HepG2 (cell line): ENCODE measurements around the gene GDAP1L1. TPM values are rescaled to one million over a fixed set of nuclear protein-coding genes. Genes with fewer than 3 reads are reported as not detected.
A peak's percentile ranks its signal among the peaks of the same experiment; 100 is the strongest.

Experiments used
- MZF1 ChIP-seq: sonication (generic); formaldehyde crosslinking; IDR thresholded peaks from 2 replicates; pipeline ENCODE4 v1.8.1; 2023; ENCODE audit warnings: mild to moderate bottlenecking, missing genetic modification reagents, borderline replicate concordance
- NFIB ChIP-seq: sonication (generic); formaldehyde crosslinking; IDR thresholded peaks from 2 replicates; pipeline ENCODE4 v1.9.0; 2021; ENCODE audit warnings: missing genetic modification reagents, mild to moderate bottlenecking, borderline replicate concordance
- SMAD3 ChIP-seq: sonication (generic); formaldehyde crosslinking; IDR thresholded peaks from 2 replicates; pipeline ENCODE4 v1.4.0; 2020; ENCODE audit warnings: missing genetic modification reagents
- SYNCRIP ChIP-seq: fragments of 200-400 bp; formaldehyde crosslinking; IDR thresholded peaks from 2 replicates; pipeline ENCODE4 v1.6.1; 2018; ENCODE audit warnings: mild to moderate bottlenecking, low read depth, low read length; ENCODE audit not compliant: insufficient read depth
- TRIM24 ChIP-seq: sonication (generic); formaldehyde crosslinking; IDR thresholded peaks from 2 replicates; pipeline ENCODE4 v1.8.0; 2022; ENCODE audit warnings: mild to moderate bottlenecking, missing genetic modification reagents
- ZNF101 ChIP-seq: sonication (generic); formaldehyde crosslinking; IDR thresholded peaks from 2 replicates; pipeline ENCODE4 v1.4.0; 2020; ENCODE audit warnings: mild to moderate bottlenecking, low read depth, missing genetic modification reagents, borderline replicate concordance
- ZNF335 ChIP-seq: sonication (generic); formaldehyde crosslinking; IDR thresholded peaks from 2 replicates; pipeline ENCODE4 v1.4.0; 2020; ENCODE audit warnings: missing genetic modification reagents
- ZNF558 ChIP-seq: sonication (generic); formaldehyde crosslinking; IDR thresholded peaks from 2 replicates; pipeline ENCODE4 v1.9.0; 2022; ENCODE audit warnings: mild to moderate bottlenecking, missing genetic modification reagents, borderline replicate concordance
- ZNF772 ChIP-seq: sonication (generic); formaldehyde crosslinking; IDR thresholded peaks from 2 replicates; pipeline ENCODE4 v1.5.0; 2020; ENCODE audit warnings: mild to moderate bottlenecking, missing genetic modification reagents
- ZNF773 ChIP-seq: sonication (generic); formaldehyde crosslinking; IDR thresholded peaks from 2 replicates; pipeline ENCODE4 v1.4.0; 2020; ENCODE audit warnings: missing genetic modification reagents, borderline replicate concordance
- polyA plus RNA-seq, 8 experiments: library from polyadenylated mRNA; depleted of rRNA in 3 of 8; stranded (reverse) in 7 of 8; unstranded in 1 of 8; fragments of >200 nt; fragmentation: Illumina TruSeq in 4 of 8; extraction: Trizol in 4 of 8; gene quantifications; 2 replicates each; pipeline versions ENCODE4 v1.2.1 to v1.2.3, GENCODE V29; 2011 to 2016; ENCODE audit warnings: low read depth in 4 of 8, missing spikeins in 1 of 8, mixed read lengths in 1 of 8; ENCODE audit not compliant: insufficient read depth in 1 of 8
- total RNA-seq, 5 experiments: library from RNA; depleted of rRNA; stranded (reverse); fragments of >200 nt; fragmentation: Illumina TruSeq; extraction: Trizol; gene quantifications; 2 replicates each; pipeline ENCODE4 v1.2.3, GENCODE V29; 2016; ENCODE audit warnings: low read depth in 1 of 5
- TF ChIP-seq, protein P1 (sequence below): sonication (generic); formaldehyde crosslinking; IDR thresholded peaks from 2 replicates; pipeline ENCODE4 v1.4.0; 2020; ENCODE audit warnings: missing genetic modification reagents
- TF ChIP-seq, protein P2 (sequence below): IDR thresholded peaks from 2 replicates; pipeline ENCODE4 v1.6.1; 2016; ENCODE audit warnings: low read depth, control low read depth
- TF ChIP-seq, protein P3 (sequence below): sonication (generic); formaldehyde crosslinking; IDR thresholded peaks from 2 replicates; pipeline ENCODE4 v1.4.0; 2020; ENCODE audit warnings: missing genetic modification reagents, borderline replicate concordance
- TF ChIP-seq, protein P4 (sequence below): IDR thresholded peaks from 2 replicates; pipeline ENCODE4 v1.6.1; 2016; ENCODE audit warnings: control low read depth
- TF ChIP-seq, protein P5 (sequence below): sonication (generic); formaldehyde crosslinking; IDR thresholded peaks from 2 replicates; pipeline ENCODE4 v1.9.0; 2021; ENCODE audit warnings: missing genetic modification reagents, borderline replicate concordance

GDAP1L1 gene
- total and polyA plus RNA-seq, 2 of the 13 experiments (the other 11 are each of a cell fraction or from before 2014, with no cell fraction given) = 0.04 TPM; not detected in 1

DNA sequence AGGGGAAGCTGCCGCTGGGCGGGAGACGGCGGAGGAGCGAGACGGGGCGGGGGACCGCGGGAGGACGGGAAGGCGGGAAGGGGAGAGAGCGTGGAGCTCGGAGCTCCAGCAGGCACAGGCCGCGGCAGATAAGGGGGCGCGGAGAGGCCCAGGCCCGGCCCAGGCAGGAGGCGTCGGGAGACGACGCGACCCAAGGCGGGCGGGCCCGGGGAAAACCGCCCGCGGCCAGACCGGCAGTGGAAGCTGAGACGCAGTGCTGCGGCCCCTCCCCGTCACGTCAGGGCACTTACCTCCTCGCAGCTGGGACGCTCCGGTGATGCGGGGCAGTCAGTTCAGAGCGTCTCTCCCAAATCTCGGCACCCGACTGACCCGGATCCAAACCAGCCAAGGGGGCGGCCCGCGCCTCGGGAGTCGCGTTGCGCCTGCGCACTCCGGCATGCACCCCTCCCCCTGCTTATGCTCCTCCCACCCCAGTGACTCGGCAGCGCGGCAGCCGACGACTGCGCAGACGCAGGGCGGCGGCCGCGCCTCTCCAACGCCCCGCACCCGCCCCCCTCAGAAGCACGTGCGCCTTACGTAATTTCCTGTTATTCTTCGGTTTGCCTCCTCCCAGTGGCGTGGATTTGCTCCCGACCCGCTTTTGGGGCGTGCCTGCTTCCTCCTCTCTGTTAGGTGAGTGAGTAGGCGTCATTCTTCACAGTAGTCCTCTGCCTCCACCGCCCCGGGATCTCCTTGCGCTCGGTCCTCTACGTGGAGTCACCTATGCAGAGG lies 36.5 kb upstream of the GDAP1L1 start, which contains the start of gene OSER1 (continued):
- TF ChIP-seq, protein P1, sequence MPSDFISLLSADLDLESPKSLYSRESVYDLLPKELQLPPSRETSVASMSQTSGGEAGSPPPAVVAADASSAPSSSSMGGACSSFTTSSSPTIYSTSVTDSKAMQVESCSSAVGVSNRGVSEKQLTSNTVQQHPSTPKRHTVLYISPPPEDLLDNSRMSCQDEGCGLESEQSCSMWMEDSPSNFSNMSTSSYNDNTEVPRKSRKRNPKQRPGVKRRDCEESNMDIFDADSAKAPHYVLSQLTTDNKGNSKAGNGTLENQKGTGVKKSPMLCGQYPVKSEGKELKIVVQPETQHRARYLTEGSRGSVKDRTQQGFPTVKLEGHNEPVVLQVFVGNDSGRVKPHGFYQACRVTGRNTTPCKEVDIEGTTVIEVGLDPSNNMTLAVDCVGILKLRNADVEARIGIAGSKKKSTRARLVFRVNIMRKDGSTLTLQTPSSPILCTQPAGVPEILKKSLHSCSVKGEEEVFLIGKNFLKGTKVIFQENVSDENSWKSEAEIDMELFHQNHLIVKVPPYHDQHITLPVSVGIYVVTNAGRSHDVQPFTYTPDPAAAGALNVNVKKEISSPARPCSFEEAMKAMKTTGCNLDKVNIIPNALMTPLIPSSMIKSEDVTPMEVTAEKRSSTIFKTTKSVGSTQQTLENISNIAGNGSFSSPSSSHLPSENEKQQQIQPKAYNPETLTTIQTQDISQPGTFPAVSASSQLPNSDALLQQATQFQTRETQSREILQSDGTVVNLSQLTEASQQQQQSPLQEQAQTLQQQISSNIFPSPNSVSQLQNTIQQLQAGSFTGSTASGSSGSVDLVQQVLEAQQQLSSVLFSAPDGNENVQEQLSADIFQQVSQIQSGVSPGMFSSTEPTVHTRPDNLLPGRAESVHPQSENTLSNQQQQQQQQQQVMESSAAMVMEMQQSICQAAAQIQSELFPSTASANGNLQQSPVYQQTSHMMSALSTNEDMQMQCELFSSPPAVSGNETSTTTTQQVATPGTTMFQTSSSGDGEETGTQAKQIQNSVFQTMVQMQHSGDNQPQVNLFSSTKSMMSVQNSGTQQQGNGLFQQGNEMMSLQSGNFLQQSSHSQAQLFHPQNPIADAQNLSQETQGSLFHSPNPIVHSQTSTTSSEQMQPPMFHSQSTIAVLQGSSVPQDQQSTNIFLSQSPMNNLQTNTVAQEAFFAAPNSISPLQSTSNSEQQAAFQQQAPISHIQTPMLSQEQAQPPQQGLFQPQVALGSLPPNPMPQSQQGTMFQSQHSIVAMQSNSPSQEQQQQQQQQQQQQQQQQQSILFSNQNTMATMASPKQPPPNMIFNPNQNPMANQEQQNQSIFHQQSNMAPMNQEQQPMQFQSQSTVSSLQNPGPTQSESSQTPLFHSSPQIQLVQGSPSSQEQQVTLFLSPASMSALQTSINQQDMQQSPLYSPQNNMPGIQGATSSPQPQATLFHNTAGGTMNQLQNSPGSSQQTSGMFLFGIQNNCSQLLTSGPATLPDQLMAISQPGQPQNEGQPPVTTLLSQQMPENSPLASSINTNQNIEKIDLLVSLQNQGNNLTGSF (CRISPR knock-in tag) = no peak; the same call in none of the 2 replicates
- TF ChIP-seq ZNF558 (0 out of 2 replicates have a peak, but pooled peaks have one; percentile 49), ZNF101 (CRISPR knock-in tag) (no peak), NFIB (CRISPR knock-in tag) (no peak), TRIM24 (CRISPR knock-in tag) (no peak), MZF1 (CRISPR knock-in tag) (peak; percentile 89; the same call in 1 of the 2 replicates), ZNF772 (CRISPR knock-in tag) (peak; percentile 94), SMAD3 (CRISPR knock-in tag) (peak; percentile 94), ZNF773 (peak; percentile 94; the same call in 1 of the 2 replicates), SYNCRIP (no peak), ZNF335 (CRISPR knock-in tag) (no peak; the same call in 1 of the 2 replicates)
- TF ChIP-seq, protein P2, sequence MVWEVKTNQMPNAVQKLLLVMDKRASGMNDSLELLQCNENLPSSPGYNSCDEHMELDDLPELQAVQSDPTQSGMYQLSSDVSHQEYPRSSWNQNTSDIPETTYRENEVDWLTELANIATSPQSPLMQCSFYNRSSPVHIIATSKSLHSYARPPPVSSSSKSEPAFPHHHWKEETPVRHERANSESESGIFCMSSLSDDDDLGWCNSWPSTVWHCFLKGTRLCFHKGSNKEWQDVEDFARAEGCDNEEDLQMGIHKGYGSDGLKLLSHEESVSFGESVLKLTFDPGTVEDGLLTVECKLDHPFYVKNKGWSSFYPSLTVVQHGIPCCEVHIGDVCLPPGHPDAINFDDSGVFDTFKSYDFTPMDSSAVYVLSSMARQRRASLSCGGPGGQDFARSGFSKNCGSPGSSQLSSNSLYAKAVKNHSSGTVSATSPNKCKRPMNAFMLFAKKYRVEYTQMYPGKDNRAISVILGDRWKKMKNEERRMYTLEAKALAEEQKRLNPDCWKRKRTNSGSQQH (CRISPR knock-in tag) = peak; percentile 54
- TF ChIP-seq, protein P3, sequence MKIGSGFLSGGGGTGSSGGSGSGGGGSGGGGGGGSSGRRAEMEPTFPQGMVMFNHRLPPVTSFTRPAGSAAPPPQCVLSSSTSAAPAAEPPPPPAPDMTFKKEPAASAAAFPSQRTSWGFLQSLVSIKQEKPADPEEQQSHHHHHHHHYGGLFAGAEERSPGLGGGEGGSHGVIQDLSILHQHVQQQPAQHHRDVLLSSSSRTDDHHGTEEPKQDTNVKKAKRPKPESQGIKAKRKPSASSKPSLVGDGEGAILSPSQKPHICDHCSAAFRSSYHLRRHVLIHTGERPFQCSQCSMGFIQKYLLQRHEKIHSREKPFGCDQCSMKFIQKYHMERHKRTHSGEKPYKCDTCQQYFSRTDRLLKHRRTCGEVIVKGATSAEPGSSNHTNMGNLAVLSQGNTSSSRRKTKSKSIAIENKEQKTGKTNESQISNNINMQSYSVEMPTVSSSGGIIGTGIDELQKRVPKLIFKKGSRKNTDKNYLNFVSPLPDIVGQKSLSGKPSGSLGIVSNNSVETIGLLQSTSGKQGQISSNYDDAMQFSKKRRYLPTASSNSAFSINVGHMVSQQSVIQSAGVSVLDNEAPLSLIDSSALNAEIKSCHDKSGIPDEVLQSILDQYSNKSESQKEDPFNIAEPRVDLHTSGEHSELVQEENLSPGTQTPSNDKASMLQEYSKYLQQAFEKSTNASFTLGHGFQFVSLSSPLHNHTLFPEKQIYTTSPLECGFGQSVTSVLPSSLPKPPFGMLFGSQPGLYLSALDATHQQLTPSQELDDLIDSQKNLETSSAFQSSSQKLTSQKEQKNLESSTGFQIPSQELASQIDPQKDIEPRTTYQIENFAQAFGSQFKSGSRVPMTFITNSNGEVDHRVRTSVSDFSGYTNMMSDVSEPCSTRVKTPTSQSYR (CRISPR knock-in tag) = peak; percentile 94
- TF ChIP-seq, protein P4, sequence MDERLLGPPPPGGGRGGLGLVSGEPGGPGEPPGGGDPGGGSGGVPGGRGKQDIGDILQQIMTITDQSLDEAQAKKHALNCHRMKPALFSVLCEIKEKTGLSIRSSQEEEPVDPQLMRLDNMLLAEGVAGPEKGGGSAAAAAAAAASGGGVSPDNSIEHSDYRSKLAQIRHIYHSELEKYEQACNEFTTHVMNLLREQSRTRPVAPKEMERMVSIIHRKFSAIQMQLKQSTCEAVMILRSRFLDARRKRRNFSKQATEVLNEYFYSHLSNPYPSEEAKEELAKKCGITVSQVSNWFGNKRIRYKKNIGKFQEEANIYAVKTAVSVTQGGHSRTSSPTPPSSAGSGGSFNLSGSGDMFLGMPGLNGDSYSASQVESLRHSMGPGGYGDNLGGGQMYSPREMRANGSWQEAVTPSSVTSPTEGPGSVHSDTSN (CRISPR knock-in tag) = no peak
- TF ChIP-seq, protein P5, sequence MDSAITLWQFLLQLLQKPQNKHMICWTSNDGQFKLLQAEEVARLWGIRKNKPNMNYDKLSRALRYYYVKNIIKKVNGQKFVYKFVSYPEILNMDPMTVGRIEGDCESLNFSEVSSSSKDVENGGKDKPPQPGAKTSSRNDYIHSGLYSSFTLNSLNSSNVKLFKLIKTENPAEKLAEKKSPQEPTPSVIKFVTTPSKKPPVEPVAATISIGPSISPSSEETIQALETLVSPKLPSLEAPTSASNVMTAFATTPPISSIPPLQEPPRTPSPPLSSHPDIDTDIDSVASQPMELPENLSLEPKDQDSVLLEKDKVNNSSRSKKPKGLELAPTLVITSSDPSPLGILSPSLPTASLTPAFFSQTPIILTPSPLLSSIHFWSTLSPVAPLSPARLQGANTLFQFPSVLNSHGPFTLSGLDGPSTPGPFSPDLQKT = no peak
